Neural crest cell (in vitro differentiated cells): ENCODE measurements around the gene DLG5. TPM values are rescaled to one million over a fixed set of nuclear protein-coding genes. Genes with fewer than 3 reads are reported as not detected.
A peak's percentile ranks its signal among the peaks of the same experiment; 100 is the strongest.
"Not testable (repeated sequence)": the region's sequence is repeated elsewhere in the genome, so short reads cannot be mapped to it uniquely, and the experiment has no call there.

Experiments used
- DNase-seq: peaks from one replicate; pipeline ENCODE4 v3.0.0; 2021; ENCODE audit warnings: low read depth, mixed read lengths, low spot score
- H3K27ac Mint-ChIP-seq: one replicate; pipeline ENCODE4 v1.8.0; 2021; ENCODE audit warnings: mild to moderate bottlenecking, mixed read lengths; ENCODE audit not compliant: unreplicated experiment
- H3K27me3 Mint-ChIP-seq: 2 replicates; pipeline ENCODE4 v1.8.0; 2021; ENCODE audit warnings: low read depth, mild to moderate bottlenecking, mixed read lengths
- H3K36me3 Mint-ChIP-seq: 2 replicates; pipeline ENCODE4 v1.8.0; 2021; ENCODE audit warnings: low read depth, mild to moderate bottlenecking, mixed read lengths
- H3K4me1 Mint-ChIP-seq: 2 replicates; pipeline ENCODE4 v1.8.0; 2021; ENCODE audit warnings: mixed read lengths
- H3K4me3 Mint-ChIP-seq: one replicate; pipeline ENCODE4 v1.8.0; 2021; ENCODE audit warnings: mild to moderate bottlenecking, mixed read lengths
- H3K9me3 Mint-ChIP-seq: 2 replicates; pipeline ENCODE4 v1.8.0; 2021; ENCODE audit warnings: mixed read lengths
- total RNA-seq: library from RNA; stranded (reverse); gene quantifications from 2 replicates; pipeline ENCODE4 v1.2.1, GENCODE V29; 2021
- TF ChIP-seq, protein P1 (sequence below): fragments of 200-600 bp; sonication (generic); conservative IDR thresholded peaks from 2 replicates; pipeline ENCODE4 v1.5.0; 2021; ENCODE audit warnings: antibody characterized with exemption, mild to moderate bottlenecking

Gene DLG5
- total RNA-seq, 1 donor from 2014 or later = 87.3 TPM

DNA sequence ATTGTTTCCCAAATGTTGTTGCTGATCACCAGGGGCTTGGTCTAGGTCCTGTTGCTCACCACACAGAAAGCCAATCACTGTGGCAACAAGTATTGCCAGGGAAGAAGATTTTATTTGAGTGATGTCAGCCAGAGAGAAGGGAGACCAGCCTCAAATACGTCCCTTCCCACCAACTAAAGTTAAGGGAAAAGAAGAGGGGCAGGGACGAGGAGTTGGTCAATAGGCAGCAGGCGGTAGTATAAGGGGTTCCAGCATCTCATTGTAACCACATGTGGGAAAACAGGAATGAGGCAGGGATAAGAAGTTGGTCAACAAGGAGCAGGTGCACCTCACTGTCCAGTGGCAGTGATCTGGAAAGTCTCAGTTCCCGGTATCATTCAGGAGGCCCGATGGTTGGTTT lies 150.1 kb downstream of the DLG5 start:
- Mint-ChIP-seq H3K4me1 (no peaks in the 10 kb centered on the region), H3K27ac (no peak overlapping the region), H3K36me3 (peaks cover 32% of the 10 kb centered on the region), H3K4me3 (no peak overlapping the region), H3K27me3 (no peaks in the 10 kb centered on the region), H3K9me3 (peaks cover 18% of the 10 kb centered on the region)
- TF ChIP-seq, protein P1, sequence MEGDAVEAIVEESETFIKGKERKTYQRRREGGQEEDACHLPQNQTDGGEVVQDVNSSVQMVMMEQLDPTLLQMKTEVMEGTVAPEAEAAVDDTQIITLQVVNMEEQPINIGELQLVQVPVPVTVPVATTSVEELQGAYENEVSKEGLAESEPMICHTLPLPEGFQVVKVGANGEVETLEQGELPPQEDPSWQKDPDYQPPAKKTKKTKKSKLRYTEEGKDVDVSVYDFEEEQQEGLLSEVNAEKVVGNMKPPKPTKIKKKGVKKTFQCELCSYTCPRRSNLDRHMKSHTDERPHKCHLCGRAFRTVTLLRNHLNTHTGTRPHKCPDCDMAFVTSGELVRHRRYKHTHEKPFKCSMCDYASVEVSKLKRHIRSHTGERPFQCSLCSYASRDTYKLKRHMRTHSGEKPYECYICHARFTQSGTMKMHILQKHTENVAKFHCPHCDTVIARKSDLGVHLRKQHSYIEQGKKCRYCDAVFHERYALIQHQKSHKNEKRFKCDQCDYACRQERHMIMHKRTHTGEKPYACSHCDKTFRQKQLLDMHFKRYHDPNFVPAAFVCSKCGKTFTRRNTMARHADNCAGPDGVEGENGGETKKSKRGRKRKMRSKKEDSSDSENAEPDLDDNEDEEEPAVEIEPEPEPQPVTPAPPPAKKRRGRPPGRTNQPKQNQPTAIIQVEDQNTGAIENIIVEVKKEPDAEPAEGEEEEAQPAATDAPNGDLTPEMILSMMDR = no peak
- no peak for DNase-seq

DNA sequence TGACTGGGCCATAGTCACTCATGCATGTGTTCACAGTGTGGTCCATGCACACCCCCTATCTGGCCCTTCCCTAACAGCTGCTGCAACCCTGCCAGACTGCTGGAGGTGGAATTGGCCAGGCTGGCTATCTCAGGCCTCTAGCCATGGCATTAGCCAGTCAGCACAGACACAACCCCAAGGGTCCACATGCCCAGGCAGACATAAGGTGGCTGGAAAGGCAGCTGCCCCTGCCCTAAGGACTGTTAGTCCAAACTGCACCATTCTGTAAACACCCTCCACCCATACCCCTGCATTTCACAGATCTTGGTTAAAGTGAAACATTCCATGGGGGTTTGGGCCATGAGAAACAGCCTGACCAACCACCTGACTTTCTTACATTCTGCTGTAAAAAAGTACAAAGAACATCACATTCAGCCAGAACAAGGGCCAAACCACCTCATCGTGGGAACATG lies 151.6 kb downstream of the DLG5 start:
- no peaks in the 10 kb centered on the region for H3K4me1 Mint-ChIP-seq
- no peak for DNase-seq
- no peaks in the 10 kb centered on the region for H3K27me3 Mint-ChIP-seq
- peak overlapping the region; percentile 35 for H3K27ac Mint-ChIP-seq
- no peak overlapping the region for H3K4me3 Mint-ChIP-seq
- peaks cover 28% of the 10 kb centered on the region for H3K36me3 Mint-ChIP-seq
- H3K9me3 Mint-ChIP-seq = peaks cover 18% of the 10 kb centered on the region
- TF ChIP-seq, protein P1 = no peak

- peaks cover 24% of the 10 kb centered on the region for H3K36me3 Mint-ChIP-seq
- no peak overlapping the region for H3K4me3 Mint-ChIP-seq
- H3K27ac Mint-ChIP-seq = no peak overlapping the region
- H3K9me3 Mint-ChIP-seq = peaks cover 18% of the 10 kb centered on the region
- TF ChIP-seq, protein P1 = no peak
- H3K27me3 Mint-ChIP-seq = no peaks in the 10 kb centered on the region
- H3K4me1 Mint-ChIP-seq = no peaks in the 10 kb centered on the region
- DNase-seq = no peak
Observed at GRCh38 chr10:77773631-77774426, 152.7 kb downstream of the DLG5 start.

DNA sequence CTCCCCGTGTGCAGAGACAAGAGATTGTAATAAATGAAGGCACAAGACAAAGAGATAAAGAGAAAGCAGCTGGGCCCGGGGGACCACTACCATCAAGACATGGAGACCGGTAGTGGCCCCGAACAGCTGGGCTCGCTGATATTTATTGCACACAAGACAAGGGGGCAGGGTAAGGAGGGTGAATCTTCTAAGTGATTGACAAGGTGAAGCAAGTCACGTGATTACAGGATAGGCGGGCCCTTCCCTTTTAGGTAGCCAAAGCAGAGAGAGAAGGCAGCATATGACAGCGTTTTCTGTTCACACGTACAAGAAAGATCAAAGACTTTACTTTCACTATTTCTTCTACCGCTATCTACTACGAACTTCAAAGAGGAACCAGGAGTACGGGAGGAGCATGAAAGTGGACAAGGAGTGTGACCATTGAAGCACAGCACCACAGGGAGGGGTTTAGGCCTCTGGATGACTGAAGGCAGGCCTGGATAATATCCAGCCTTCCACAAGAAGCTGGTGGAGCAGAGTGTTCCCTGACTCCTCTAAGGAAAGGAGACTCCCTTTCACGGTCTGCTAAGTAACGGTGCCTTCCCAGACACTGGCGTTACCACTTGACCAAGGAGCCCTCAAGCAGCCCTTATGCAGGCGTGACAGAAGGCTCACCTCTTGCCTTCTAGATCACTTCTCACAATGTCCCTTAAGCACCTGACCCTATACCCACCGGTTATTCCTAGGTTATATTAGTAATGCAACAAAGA lies 153.5 kb downstream of the DLG5 start:
- H3K36me3 Mint-ChIP-seq = peaks cover 20% of the 10 kb centered on the region
- DNase-seq, H3K27ac Mint-ChIP-seq: not testable (repeated sequence)

GRCh38 chr10:77771851-77772250 lies 154.7 kb downstream of the DLG5 start:
- H3K4me3 Mint-ChIP-seq = no peak overlapping the region
- no peak overlapping the region for H3K27ac Mint-ChIP-seq
- TF ChIP-seq, protein P1 = no peak
- peaks cover 7% of the 10 kb centered on the region for H3K9me3 Mint-ChIP-seq
- peaks cover 11% of the 10 kb centered on the region for H3K36me3 Mint-ChIP-seq
- H3K4me1 Mint-ChIP-seq = no peaks in the 10 kb centered on the region
- no peak for DNase-seq
- no peaks in the 10 kb centered on the region for H3K27me3 Mint-ChIP-seq

More for the DNA sequence above, 153.5 kb downstream of the DLG5 start:
- H3K4me1 Mint-ChIP-seq, H3K27me3 Mint-ChIP-seq, H3K4me3 Mint-ChIP-seq: not testable (repeated sequence)
- H3K9me3 Mint-ChIP-seq = peaks cover 16% of the 10 kb centered on the region

GRCh38 chr10:77771450-77771849 lies 155.1 kb downstream of the DLG5 start:
- Mint-ChIP-seq H3K27me3 (no peaks in the 10 kb centered on the region), H3K4me1 (no peaks in the 10 kb centered on the region), H3K4me3 (no peak overlapping the region), H3K36me3 (peaks cover 12% of the 10 kb centered on the region), H3K9me3 (peaks cover 6% of the 10 kb centered on the region), H3K27ac (no peak overlapping the region)
- no peak for DNase-seq
- TF ChIP-seq, protein P1 = no peak
